ENCODE data around the gene AGO1.
A peak's percentile ranks its signal among the peaks of the same experiment; 100 is the strongest.
"Not testable (repeated sequence)": the region's sequence is repeated elsewhere in the genome, so short reads cannot be mapped to it uniquely, and the experiment has no call there.

Gene AGO1

DNA sequence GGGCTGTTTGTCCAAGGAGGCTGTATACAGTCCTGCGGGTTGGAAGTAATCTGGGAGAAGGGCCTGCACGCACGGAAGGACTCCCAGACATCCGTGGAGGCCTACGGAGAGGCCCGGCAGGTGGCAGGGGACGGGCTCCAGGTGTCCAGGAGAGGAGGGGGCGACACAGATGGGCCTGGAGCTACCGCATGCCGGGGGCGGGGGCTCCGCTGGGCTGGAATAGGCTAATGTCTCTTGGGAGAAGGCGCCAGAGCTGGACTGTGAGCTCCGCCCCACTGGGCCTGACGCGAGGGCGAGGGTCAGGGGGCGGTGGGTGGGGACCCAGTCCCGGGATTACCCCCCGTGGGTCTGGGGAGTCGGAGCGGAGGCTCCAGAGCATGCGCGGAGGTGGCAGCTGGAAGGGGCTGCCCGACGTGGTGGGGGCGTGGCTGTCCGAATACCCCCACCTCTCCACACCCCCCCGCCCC is 659 bp downstream of the AGO1 start:
- DNase-seq (peak; percentile 37), ATAC-seq (replicated peaks) (peak; percentile 15 to 16)
- H3K4me3 Mint-ChIP-seq: peak overlapping the region; percentile 99 to 100
- H3K36me3 Mint-ChIP-seq: peaks cover 4 to 6% of the 10 kb centered on the region in 2 donors
- peaks cover 47 to 63% of the 10 kb centered on the region in 2 donors for H3K4me1 Mint-ChIP-seq
- H3K27ac Mint-ChIP-seq: peak overlapping the region; percentile 92
- peaks cover 4 to 5% of the 10 kb centered on the region in 2 donors for H3K27me3 Mint-ChIP-seq
- no peaks in the 10 kb centered on the region for H3K9me3 Mint-ChIP-seq

DNA sequence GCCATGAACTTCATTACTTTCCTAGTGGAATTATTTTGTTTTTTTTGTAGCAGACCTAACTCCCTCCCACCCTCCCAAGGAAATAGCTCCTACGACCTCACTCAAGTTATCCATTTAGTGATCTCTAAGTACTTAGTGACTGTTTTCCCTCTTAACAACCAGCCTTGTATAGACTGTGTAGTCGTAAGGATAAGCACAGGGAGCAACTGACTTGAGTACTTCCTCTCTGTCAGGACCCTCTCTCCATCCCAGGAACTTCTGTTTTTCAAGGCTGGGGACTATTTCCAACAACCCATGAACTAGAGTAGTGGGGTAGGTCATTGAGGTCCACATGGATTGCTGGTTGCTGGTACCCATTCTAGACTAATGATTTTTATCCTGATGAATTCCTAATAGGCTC is 1.9 kb downstream of the AGO1 start:
- DNase-seq: no peak
- no peak for ATAC-seq (replicated peaks)
- H3K27me3 Mint-ChIP-seq: peaks cover under 1 to 5% of the 10 kb centered on the region in 2 donors
- peaks cover 12 to 13% of the 10 kb centered on the region in 2 donors for H3K36me3 Mint-ChIP-seq
- H3K9me3 Mint-ChIP-seq: no peaks in the 10 kb centered on the region
- no peak overlapping the region for H3K4me3 Mint-ChIP-seq
- peaks cover 50 to 71% of the 10 kb centered on the region in 2 donors for H3K4me1 Mint-ChIP-seq
- no peak overlapping the region for H3K27ac Mint-ChIP-seq

DNA sequence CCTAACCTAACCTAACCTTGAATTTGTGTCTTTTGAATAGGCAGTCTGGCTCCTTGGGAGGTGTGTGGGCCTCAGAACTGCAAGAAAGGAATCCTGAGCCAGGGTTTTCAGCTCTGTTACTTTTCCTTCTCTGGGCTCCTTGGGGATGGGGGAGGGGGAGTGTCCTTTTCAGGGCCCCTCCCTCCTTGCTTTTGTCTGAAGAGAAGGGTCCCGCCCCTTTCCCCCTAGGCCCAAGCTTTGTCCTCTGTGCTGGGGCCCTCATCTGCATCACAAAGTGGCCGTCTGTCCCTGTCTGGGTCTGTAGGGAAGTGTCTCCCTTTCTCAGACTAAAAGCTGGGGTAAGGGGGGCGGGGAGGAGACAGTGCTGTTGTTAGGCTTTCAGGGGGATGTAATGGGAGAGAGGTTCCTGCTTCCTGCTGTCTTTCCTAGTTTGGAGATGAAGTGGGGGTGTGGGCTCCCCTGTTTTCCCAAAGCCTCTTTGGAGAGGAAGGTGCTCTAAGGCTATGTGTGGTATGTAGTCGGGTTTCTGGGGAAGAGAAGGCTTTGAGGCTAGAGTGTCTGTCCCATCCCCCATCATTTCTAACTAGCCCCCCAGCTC is 3.1 kb downstream of the AGO1 start:
- Mint-ChIP-seq H3K27me3 (peaks cover 0 to 5% of the 10 kb centered on the region in 2 donors), H3K27ac (peak overlapping the region; percentile 31), H3K9me3 (no peaks in the 10 kb centered on the region), H3K36me3 (peaks cover 17 to 20% of the 10 kb centered on the region in 2 donors), H3K4me1 (peaks cover 50 to 73% of the 10 kb centered on the region in 2 donors), H3K4me3 (no peak overlapping the region)
- DNase-seq (no peak), ATAC-seq (replicated peaks) (no peak)

DNA sequence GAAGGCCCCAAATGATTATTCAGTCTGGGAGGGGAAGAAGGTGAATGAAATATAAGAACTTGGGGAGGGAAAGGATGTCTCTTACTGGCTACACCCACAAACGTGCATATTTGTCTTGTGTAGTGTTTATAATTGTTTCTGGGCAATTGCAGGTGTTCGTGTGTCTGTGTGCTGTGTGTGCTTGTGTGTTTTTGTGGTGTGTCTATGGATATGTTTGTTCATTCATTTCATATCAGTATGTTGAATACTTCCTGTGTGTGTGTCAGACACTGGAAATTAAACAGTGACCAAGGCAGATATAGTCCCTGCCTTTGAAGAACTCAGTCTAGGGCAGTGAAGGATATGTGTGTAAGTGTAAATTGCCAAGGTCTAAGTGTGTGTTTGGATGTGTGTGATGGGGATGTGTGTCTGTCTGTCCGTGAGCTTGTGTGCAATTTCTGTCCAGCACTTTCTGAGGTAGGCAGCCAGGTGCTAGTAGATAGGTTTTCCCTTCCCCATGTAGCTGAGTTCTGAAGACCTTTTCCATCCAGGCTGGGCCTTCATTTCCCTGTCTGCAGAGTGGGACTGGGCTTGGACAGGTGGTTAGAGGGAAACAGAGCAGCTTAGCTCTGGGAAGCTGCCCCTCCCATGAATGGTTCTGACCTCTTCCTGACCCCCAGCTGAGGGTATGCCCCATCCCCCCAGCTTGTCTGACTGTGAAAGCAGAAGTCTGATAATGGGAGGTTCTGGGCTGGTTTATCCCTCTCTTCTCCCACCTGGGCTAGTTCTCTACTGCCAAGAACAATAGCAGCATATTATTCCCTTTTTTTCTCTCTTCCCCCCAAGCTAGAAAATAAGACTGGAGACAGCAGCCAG is 3.8 kb downstream of the AGO1 start:
- Mint-ChIP-seq H3K27me3 (peaks cover 0 to 4% of the 10 kb centered on the region in 2 donors), H3K4me3 (peak overlapping the region in 1 of 2 donors; percentile 4), H3K36me3 (peaks cover 19 to 21% of the 10 kb centered on the region in 2 donors), H3K27ac (peak overlapping the region; percentile 83), H3K4me1 (peaks cover 50 to 72% of the 10 kb centered on the region in 2 donors), H3K9me3 (no peaks in the 10 kb centered on the region)
- DNase-seq (no peak), ATAC-seq (replicated peaks) (no peak)

DNA sequence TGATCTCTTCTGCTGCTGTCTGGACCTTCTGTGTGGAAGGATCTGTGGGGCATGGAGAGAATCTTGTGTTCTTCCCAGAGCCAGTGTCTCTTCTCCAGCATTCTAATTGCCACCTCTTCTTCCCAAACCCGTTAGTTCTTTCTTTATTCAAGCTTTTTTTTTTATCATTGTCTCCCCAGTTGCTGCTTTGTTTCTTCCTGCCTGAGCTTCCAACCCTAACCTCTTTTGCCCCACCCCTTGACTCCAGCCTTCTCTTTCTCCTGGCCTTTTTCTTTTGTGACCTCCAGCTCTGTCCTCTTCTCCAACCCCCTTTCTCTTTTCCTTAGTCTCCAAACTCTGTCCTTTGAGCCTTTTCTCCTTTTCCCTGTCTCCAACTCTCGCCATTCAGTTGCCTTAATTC is 4.5 kb downstream of the AGO1 start:
- Mint-ChIP-seq H3K27me3 (no peaks in the 10 kb centered on the region), H3K36me3 (peaks cover 21 to 24% of the 10 kb centered on the region in 2 donors), H3K9me3 (no peaks in the 10 kb centered on the region), H3K4me1 (peaks cover 43 to 65% of the 10 kb centered on the region in 2 donors), H3K27ac (peak overlapping the region; percentile 83), H3K4me3 (peak overlapping the region in 1 of 2 donors; percentile 0)
- no peak for ATAC-seq (replicated peaks)
- DNase-seq: no peak

DNA sequence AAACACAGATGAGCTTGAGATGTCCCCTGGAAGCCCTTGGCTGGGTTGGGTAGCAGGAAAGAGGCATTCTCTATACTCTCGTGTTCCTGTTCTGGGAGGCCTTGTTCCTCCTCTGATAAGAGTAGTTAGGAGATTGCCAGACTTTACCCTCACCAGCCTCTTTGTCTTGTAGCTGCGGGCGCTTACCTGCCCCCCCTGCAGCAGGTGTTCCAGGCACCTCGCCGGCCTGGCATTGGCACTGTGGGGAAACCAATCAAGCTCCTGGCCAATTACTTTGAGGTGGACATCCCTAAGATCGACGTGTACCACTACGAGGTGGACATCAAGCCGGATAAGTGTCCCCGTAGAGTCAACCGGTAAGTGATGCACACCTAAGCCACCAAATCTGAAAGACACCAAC is 5.2 kb downstream of the AGO1 start:
- Mint-ChIP-seq H3K4me1 (peaks cover 40 to 62% of the 10 kb centered on the region in 2 donors), H3K9me3 (no peaks in the 10 kb centered on the region), H3K27ac (peak overlapping the region; percentile 47), H3K27me3 (no peaks in the 10 kb centered on the region), H3K4me3 (no peak overlapping the region), H3K36me3 (peaks cover 20 to 24% of the 10 kb centered on the region in 2 donors)
- DNase-seq: no peak
- no peak for ATAC-seq (replicated peaks)

DNA sequence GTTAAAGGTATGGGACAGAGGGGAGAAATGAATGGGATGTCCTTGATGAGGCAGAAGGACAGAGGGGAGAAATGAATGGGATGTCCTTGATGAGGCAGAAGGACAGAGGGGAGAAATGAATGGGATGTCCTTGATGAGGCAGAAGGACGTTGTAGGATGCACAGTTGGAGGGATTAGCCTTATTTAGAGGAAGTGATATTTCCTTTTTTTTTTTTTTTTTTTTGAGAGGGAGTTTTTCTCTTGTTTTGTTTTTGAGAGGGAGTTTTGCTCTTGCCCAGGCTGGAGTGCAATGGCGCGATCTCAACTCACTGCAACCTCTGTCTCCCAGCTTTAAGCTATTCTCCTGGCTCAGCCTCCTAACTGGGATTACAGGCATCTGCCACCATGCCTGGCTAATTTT is 6.0 kb downstream of the AGO1 start:
- not testable (repeated sequence) for H3K27me3 Mint-ChIP-seq; H3K9me3 Mint-ChIP-seq; DNase-seq; ATAC-seq (replicated peaks); H3K4me3 Mint-ChIP-seq
- peaks cover 41 to 62% of the 10 kb centered on the region in 2 donors for H3K4me1 Mint-ChIP-seq
- peak overlapping the region; percentile 47 for H3K27ac Mint-ChIP-seq
- H3K36me3 Mint-ChIP-seq: peaks cover 23 to 28% of the 10 kb centered on the region in 2 donors

DNA sequence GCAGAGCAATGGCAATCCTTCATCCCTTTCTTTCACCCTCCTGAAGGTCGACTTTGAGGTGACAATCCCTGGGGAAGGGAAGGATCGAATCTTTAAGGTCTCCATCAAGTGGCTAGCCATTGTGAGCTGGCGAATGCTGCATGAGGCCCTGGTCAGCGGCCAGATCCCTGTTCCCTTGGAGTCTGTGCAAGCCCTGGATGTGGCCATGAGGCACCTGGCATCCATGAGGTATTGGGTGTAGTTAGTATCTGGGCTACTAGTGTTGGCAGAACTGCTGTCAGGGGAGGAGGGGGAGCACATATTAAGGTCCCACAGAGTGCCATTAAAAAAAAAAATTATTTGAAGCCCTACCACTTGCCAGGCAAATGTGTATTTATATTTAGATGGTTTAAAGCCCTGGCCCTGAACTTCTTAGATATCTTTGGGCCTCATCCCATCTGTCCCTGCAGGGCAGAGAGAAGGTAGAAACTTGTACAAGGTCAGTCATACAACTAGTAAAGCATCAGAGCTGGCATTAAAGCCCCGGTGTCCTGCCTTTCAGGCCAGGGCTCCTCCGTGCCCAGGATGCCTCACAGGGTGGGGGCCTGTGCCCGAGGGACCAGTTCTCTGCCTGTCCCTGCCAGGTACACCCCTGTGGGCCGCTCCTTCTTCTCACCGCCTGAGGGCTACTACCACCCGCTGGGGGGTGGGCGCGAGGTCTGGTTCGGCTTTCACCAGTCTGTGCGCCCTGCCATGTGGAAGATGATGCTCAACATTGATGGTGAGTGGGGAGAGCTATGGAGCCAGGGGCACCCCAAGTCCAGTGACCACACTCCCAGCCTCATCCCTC is 10.3 kb downstream of the AGO1 start:
- Mint-ChIP-seq H3K27ac (peak overlapping the region; percentile 89), H3K27me3 (no peaks in the 10 kb centered on the region), H3K9me3 (no peaks in the 10 kb centered on the region), H3K36me3 (peaks cover 30 to 50% of the 10 kb centered on the region in 2 donors), H3K4me3 (no peak overlapping the region), H3K4me1 (peaks cover 20 to 34% of the 10 kb centered on the region in 2 donors)
- ATAC-seq (replicated peaks) (no peak), DNase-seq (no peak)

DNA sequence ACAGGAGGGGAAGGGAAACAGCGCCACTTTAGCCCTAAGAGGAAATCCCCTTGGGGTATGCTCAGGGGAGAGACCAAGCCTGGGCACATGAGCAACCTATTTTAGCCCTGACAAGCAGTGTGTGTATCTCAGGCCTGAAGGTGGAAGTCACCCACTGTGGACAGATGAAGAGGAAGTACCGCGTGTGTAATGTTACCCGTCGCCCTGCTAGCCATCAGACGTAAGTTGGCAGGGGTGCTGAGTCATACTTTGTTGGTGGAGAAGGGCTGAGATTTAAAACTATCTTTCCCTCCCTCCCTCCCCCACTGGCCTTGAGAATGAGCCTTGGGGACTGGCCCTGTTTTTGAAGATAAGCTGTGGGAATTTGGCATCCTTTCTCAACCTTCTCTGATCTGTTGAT is 11.2 kb downstream of the AGO1 start:
- Mint-ChIP-seq H3K27ac (peak overlapping the region; percentile 89), H3K36me3 (peaks cover 31 to 48% of the 10 kb centered on the region in 2 donors), H3K4me1 (peaks cover 14 to 25% of the 10 kb centered on the region in 2 donors), H3K4me3 (peak overlapping the region; percentile 5 to 17), H3K9me3 (no peaks in the 10 kb centered on the region), H3K27me3 (no peaks in the 10 kb centered on the region)
- peak; percentile 100 for ATAC-seq (replicated peaks)
- peak; percentile 72 for DNase-seq

DNA sequence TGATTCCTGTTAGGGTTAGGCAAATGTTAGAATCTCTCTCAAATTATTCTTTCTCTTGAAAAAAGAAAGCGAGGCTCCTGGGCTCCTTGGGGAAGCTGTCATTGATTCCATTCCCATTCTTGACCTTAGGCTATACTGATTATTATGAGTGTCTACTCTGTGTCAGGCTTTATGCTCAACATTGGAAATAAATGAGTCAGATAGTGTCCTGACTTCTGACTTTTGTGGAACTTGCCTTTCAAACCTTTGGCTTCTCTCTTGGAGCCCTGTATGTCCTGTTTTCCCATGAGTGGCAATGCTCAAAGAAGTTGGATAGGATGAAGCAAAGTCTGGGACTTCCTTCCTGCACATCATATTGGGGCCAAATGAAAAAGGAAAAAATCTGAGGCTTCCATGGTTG is 11.6 kb downstream of the AGO1 start:
- no peak for DNase-seq
- Mint-ChIP-seq H3K9me3 (no peaks in the 10 kb centered on the region), H3K36me3 (peaks cover 33 to 47% of the 10 kb centered on the region in 2 donors), H3K4me1 (peaks cover 14 to 25% of the 10 kb centered on the region in 2 donors), H3K27me3 (no peaks in the 10 kb centered on the region), H3K27ac (peak overlapping the region; percentile 89), H3K4me3 (no peak overlapping the region)
- ATAC-seq (replicated peaks): no peak

DNA sequence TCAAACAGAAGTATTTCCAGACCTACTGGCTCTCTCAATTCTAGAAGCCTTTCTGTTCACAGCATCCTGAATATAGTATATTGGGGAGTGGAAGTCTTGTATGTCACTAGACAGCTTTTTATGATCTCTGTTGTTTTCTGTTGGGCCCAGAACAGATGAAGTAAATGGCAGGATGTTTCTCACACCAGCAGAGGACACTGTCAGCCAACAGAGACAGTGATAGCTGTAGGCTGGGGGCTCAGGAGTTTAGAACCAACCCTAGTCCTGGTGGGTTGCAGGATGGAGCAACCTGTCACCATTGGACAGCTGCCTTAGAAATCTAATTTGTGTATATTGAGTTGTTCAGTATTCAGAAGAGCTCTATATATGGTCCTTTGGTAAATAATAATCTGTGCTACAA is 16.9 kb downstream of the AGO1 start:
- ATAC-seq (replicated peaks): no peak
- no peaks in the 10 kb centered on the region for H3K9me3 Mint-ChIP-seq
- peaks cover 1 to 5% of the 10 kb centered on the region in 2 donors for H3K4me1 Mint-ChIP-seq
- H3K27me3 Mint-ChIP-seq: no peaks in the 10 kb centered on the region
- H3K36me3 Mint-ChIP-seq: peaks cover 41 to 55% of the 10 kb centered on the region in 2 donors
- H3K27ac Mint-ChIP-seq: no peak overlapping the region
- no peak for DNase-seq
- H3K4me3 Mint-ChIP-seq: no peak overlapping the region

DNA sequence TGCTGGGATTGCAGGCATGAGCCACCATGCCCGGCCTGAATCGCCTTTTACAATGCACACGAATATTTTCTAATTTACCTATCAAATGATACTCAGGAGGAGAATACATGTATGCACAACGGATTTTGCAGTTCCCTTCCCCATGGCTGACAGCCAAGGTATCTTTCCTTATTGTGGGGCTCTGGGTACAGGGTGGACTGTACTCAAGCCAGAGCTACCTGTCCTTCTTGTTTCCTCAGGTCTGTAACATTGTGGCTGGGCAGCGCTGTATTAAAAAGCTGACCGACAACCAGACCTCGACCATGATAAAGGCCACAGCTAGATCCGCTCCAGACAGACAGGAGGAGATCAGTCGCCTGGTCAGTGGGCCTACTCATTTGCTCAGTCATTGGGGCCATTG is 18.2 kb downstream of the AGO1 start:
- ATAC-seq (replicated peaks) (no peak), DNase-seq (no peak)
- Mint-ChIP-seq H3K4me1 (no peaks in the 10 kb centered on the region), H3K27me3 (no peaks in the 10 kb centered on the region), H3K27ac (no peak overlapping the region), H3K4me3 (no peak overlapping the region), H3K36me3 (peaks cover 41 to 49% of the 10 kb centered on the region in 2 donors), H3K9me3 (no peaks in the 10 kb centered on the region)

DNA sequence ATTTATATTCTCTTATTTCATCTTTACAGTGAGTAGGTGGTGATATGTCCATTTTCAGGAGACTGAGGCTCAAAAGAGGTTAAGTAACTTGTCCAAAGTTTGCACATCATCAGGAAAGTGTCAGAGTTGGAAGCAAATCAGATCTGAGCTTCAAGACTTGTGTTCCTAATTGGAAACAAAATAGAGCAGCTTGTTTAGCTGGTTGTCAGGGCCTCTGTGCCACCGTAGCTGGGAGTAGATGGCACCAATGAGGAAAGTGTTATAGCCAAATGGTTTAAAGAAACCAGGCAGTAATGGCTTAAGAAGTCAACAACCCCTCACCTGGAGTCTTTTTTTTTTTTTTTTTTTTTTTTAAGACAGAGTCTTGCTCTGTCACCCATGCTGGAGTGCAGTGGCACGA is 19.7 kb downstream of the AGO1 start:
- no peak for DNase-seq
- no peaks in the 10 kb centered on the region for H3K27me3 Mint-ChIP-seq
- H3K36me3 Mint-ChIP-seq: peaks cover 41 to 42% of the 10 kb centered on the region in 2 donors
- H3K4me1 Mint-ChIP-seq: no peaks in the 10 kb centered on the region
- no peaks in the 10 kb centered on the region for H3K9me3 Mint-ChIP-seq
- ATAC-seq (replicated peaks): no peak
- no peak overlapping the region for H3K27ac Mint-ChIP-seq
- H3K4me3 Mint-ChIP-seq: no peak overlapping the region

DNA sequence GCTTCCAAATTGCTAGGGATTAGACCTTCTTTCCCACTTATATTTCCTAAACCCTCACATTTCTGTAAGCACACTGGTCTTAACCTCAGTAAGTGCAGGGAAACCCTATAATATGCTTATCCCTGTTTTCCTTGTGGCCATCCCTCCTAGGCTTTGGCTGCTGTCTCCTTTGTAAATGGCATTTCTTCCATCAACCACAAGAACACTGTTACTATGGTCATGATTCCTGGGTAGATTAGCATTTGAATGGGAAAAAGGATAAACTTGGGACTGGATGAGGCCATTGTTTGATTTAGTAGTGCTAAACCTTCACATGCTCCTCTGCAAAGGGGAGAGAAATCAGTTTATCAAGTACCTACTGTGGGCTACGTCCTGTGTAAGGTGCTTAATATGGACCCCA is 31.7 kb downstream of the AGO1 start:
- ATAC-seq (replicated peaks) (no peak), DNase-seq (no peak)
- Mint-ChIP-seq H3K9me3 (no peaks in the 10 kb centered on the region), H3K36me3 (peaks cover 57 to 64% of the 10 kb centered on the region in 2 donors), H3K4me3 (no peak overlapping the region), H3K27ac (no peak overlapping the region), H3K27me3 (no peaks in the 10 kb centered on the region), H3K4me1 (no peaks in the 10 kb centered on the region)

Measured in stimulated activated naive B cell treated with anti-CD40 and anti-IgM and Interleukin-4, amounts not matched to agents 10 μg/mL and 1 μg/mL and 100 μg/mL, for 72 hours (primary cell).